Suppressor macrophage treated with lipopolysaccharide for 4 hours (primary cell): ENCODE data around the gene KRT85.
"Not testable (repeated sequence)": the region's sequence is repeated elsewhere in the genome, so short reads cannot be mapped to it uniquely, and the experiment has no call there.

Source experiments
- DNase-seq: peaks from one replicate; pipeline ENCODE4 v3.0.0-alpha.2; 2020

KRT85 gene

DNA sequence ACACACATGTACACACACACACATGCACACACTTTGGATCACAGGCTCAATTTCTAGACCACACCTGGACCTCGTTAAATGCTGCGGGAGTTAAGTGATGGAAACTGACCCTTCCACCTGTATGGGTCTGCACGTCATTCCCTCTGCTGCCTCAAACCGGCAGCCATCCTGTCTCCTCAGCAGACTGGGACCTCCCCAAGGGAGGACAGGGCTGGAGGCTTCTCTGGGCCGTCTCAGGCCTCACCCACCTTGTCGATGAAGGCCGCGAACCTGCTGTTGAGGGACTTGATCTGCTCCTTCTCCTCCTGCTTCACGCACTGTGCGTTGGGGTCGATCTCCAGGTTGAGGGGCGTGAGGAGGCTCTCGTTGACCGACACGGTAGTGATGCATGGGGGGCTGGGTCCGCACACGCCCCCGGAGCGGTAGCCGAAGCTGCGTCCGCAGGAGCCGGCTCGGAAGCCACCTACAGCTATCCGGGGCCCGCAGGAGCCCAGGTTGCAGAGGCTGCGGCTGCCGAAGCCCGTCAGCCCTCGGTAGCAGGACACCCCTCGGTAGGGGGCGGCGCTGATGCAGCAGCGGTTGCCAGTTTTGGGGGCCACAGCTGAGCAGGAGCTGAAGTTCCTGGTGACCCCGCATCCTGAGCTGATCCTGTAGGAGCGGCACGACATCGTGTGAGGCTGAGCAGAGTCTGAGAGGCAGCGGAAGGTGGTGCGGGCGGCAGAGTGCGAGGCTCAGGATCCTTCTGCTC is at the start of gene KRT85:
KRT85 (minus strand) TSS at position 744 of the 748 bp plus-strand sequence; CDS start at position 668, 76 bp downstream.
- DNase-seq, result no peak

DNA sequence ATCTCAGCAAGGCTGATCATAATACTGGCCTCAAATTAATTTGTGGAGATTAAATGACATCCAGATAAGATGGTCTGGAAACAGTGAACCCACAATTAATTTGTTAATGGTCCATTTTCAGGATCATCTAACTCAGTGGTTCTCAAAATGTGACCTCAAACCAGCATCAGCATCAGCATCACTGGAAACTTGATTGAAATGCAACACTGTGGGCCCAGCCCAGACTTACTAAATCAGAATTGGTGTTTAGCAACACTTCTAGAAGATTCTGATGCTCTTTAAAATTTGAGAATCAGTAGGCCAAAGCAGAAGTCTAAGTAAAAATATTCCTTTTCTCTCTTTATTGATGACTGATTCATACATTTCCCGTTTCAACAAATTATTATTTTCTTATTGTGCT is 49.5 kb upstream of the KRT85 start:
- peak; percentile 41 for DNase-seq

DNA sequence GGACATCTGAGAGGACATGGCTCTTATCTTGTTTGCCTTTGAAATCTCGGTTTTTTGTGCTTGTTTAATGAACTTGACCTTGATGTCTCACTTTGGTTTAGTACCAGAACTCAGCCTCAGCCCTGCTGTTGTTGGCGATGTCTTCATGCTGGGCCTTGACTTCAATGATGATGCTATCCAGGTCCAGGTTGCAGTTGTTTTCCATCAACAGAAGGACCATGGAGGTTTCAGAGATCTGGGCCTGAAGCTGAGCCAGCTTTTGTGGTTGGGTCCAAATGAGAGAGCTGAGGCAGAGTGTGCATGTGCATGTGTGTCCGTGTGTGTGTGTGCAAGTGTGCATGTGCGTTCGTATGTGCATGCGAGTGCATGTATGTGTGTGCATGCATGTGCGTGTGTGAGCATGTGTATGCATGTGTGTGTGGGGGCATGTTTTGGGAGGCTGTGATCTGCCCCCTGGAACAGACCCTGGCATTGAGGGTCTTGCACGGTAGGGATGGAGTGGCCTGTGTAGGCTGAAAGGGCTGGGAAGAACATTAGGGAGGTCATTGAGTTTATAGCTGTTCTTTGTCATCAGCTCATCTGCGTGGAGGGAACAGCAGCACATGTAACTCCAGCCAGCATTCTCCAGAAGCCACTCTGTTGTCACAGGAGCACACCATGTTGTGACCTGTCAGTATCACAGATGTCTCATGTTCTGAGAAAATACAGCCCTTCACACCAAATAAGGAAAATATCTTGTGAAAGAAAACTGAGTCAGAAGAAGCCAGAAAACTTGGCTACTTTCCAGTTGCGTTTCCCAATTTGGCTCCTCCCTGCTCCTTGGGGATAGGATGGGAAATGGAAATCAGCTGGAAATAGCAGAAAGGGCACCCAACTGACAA is 48.8 kb upstream of the KRT85 start:
- peak; percentile 89 for DNase-seq

DNA sequence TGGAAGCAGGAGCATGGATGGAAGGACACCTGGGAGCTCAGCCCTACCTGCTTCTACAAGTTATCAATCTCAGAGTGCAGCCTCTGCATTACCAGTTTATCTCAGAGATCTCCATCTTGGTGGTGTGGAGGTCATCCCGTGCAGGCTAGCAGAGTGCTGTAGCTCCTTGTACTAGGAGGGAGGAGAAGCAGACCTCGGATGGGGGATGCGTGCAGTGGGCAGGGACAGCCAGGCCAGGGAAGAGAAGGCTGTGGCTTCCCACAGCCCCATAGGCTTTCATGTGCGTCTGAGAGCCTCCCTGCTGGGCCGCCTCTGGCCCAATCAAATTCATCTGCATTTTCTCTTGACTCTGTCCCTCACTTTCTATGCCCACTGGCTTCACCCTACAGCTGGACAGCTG is 47.7 kb upstream of the KRT85 start:
- DNase-seq, result no peak

- no peak for DNase-seq
Observed at GRCh38 chr12:52413782-52414345, 46.6 kb upstream of the KRT85 start.

- DNase-seq, result no peak
Observed at GRCh38 chr12:52413202-52413601, 45.9 kb upstream of the KRT85 start.

DNA sequence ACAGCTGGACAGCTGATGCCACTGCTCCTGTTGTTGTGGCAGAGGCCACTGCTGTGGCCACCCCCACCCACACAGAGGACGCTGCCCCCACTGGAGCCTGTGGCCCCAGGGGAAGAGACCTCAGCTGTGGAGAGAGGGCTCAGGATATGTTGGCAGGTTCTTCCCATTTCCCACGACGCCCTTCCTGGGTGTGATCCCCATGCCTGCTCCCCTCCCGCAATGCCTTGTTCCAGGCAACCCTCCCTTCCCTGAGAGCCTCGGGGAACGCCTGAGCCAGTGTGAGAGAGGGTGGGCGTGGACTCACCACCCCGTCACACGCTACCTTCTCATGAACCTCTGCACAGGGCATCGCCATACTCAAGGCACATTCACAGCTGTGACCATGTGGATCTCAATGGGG is 44.5 kb upstream of the KRT85 start:
- no peak for DNase-seq

DNA sequence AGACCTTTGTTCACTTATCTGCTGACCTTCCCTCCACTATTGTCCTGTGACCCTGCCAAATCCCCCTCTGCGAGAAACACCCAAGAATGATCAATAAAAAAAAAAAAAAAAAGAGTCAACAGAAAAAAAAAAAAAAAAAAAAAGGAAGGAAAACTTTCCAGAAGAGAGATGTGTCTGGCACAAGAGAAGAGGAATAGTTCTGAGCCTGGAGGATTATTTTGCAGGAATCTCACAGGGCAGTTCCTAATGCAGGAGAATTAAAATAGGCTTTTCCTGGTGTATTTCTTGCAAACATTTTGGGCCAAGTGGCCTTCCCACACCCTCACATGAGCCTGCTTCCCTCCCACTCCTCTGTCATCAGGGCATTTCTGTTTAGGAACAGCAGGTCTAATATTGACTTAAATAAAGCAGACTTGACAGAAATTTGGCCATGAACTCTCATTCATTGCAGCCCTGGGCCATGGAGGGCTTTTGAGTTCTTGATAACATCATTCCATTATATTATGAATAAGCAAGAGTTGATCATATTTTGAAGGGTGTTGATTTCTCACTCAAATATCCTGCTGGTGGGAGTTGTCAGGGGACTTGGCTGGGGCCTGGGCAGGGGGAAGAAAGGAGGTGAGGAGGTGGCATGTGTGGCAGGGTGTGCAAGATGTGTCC is 43.4 kb upstream of the KRT85 start:
- DNase-seq, result not testable (repeated sequence)

GRCh38 chr12:52407918-52408317 is 40.6 kb upstream of the KRT85 start:
- no peak for DNase-seq

DNA sequence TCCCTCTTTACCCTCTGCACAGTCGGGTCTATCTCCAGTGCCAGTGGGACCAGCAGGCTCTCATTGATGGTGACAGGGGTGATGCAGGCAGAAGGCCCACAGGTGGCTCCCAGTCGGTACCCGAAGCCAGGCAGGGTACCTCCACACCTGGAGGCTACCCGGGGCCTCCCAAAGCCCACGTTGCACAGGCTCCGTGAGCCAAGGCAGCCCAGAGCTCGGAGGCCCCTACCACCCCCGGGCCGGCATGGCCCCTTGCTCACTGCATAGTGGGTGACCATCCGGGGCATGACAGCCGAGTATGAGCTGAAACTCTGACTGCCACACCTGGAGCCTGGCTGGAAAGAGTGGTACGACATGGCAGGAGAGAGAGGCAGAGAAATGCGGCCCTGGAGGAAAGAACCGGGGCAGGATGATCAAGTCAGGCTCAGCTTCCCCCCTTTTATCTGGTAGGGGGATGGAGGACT is 38.7 kb upstream of the KRT85 start, which contains the start of gene KRT82:
KRT82 (minus strand) TSS at position 414 of the 464 bp plus-strand sequence; CDS start at position 356, 58 bp downstream.
- DNase-seq, result no peak

GRCh38 chr12:52404951-52405350 is 37.7 kb upstream of the KRT85 start:
- no peak for DNase-seq

GRCh38 chr12:52403561-52403960 is 36.3 kb upstream of the KRT85 start:
- DNase-seq, result no peak

DNA sequence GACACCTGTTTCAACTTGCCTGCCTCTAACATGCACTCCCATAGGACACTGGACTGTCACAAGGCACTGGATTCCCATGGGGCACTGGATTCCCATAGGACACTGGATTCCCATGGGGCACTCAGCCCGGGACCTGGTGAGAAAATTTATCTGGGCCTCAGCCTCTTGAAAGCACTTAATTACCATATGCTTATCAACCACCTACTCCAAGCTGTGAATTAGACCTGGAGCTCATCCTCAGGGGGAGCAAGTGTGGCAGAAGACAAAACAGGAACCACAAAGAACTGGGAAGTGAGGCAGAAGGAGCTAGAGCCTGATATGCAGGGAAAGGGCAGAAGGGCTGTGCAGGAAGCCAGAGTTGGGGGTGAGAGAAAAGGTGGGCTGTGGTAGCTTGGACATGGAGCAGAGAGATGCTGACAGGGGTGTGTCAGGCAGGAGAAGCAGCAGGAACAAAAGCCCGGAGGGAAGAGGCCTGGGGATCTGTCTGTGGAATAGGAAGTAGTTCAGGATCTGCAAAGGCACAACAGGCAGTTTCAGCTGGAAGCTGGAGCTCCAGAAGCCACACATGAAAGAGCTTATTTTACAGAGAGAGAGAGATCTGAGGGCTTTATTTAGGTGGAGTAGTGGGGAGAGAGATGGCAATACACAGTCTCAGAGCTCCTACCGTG is 35.7 kb upstream of the KRT85 start:
- DNase-seq, result no peak

- no peak for DNase-seq
Observed at GRCh38 chr12:52402377-52402776, 35.1 kb upstream of the KRT85 start.

- no peak for DNase-seq
Observed at GRCh38 chr12:52401926-52402325, 34.6 kb upstream of the KRT85 start.

- no peak for DNase-seq
Observed at GRCh38 chr12:52401526-52401925, 34.2 kb upstream of the KRT85 start.

GRCh38 chr12:52400906-52401305 is 33.6 kb upstream of the KRT85 start:
- no peak for DNase-seq

DNA sequence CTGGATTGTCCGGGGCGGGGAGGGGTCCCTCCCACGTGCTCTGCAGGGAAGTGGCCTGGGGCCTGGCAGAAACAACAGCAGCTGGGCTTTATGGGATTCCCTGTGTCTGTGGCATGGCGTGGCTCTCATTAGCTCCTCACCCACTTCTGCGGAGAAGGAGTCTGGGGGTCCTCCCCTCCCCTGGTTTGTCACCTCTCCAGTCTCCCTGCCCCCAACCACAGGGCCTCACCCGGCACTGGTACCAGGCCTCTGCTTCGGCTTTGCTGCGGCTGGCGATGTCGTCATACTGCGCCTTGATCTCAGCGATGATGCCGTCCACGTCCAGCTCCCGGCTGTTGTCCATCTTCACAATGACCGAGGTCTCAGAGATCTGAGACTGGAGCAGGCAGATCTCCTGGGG is 32.5 kb upstream of the KRT85 start:
- DNase-seq, result no peak

DNA sequence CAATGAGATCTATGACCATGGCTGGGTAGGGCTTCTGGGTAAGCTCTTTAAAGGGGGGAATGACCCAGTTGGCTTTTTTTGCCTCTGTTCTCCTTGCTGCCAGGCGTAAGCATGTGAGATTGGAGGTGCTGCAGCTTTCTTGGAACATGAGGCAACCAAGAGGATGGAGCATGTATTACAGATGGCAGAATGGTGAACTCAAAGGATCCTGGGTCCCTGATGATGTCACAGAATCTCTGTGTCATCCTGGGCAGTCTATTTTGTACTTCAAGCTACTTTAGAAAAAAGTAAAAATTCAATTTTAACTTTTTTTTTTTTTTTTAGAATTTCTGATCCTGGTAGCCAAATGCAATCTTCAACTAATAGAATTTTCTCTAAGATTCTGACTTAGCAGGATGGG is 30.9 kb upstream of the KRT85 start:
- no peak for DNase-seq

- DNase-seq, result no peak
Observed at GRCh38 chr12:52396656-52397055, 29.4 kb upstream of the KRT85 start.

- no peak for DNase-seq
Observed at GRCh38 chr12:52395761-52396434, 28.6 kb upstream of the KRT85 start.
